HUES6 (cell line): Measurements from ENCODE around the gene GMEB2.
"Not testable (repeated sequence)": the region's sequence is repeated elsewhere in the genome, so short reads cannot be mapped to it uniquely, and the experiment has no call there.

Experiments used
- H3K27ac ChIP-seq: 2 replicates; pipeline ENCODE4 v1.7.0; 2013; ENCODE audit warnings: low read depth, mild to moderate bottlenecking, low read length, inconsistent platforms
- H3K27me3 ChIP-seq: 2 replicates; pipeline ENCODE4 v1.6.1; 2013; ENCODE audit warnings: low read length; ENCODE audit not compliant: control insufficient read depth, insufficient read depth
- H3K36me3 ChIP-seq: 2 replicates; pipeline ENCODE4 v1.6.1; 2013; ENCODE audit warnings: low read length; ENCODE audit not compliant: control insufficient read depth, insufficient read depth
- H3K4me1 ChIP-seq: 2 replicates; pipeline ENCODE4 v1.6.1; 2013; ENCODE audit warnings: low read length; ENCODE audit not compliant: control insufficient read depth, insufficient read depth
- H3K4me3 ChIP-seq: 2 replicates; pipeline ENCODE4 v1.5.1; 2013; ENCODE audit warnings: low read depth, low read length
- H3K9ac ChIP-seq: one replicate; pipeline ENCODE4 v1.6.1; 2013; ENCODE audit warnings: mild to moderate bottlenecking, low read length
- H3K9me3 ChIP-seq: 2 replicates; pipeline ENCODE4 v1.6.1; 2013; ENCODE audit warnings: low read depth, low read length; ENCODE audit not compliant: control insufficient read depth, insufficient read depth

Gene GMEB2

GRCh38 chr20:63626424-63627128 lies at the start of gene GMEB2:
TSS of gene GMEB2 (minus strand) at chr20:63627101. CDS start at chr20:63619397, 7,704 bp downstream.
- H3K9me3 ChIP-seq: no peaks in the 10 kb centered on the region
- peak within 1 kb of the TSS; percentile 94 for H3K9ac ChIP-seq

GRCh38 chr20:63675681-63676368 lies 48.9 kb upstream of the GMEB2 start:
- H3K4me3 ChIP-seq: no peak overlapping the region
- H3K9me3 ChIP-seq: no peaks in the 10 kb centered on the region
- no peak overlapping the region for H3K9ac ChIP-seq
- H3K27me3 ChIP-seq: no peaks in the 10 kb centered on the region
- H3K36me3 ChIP-seq: peaks cover 61% of the 10 kb centered on the region
- H3K27ac ChIP-seq: no peak overlapping the region
- no peaks in the 10 kb centered on the region for H3K4me1 ChIP-seq

More at GRCh38 chr20:63626424-63627128, at the start of gene GMEB2:
- H3K36me3 ChIP-seq: no peaks in the 10 kb centered on the region
- H3K4me1 ChIP-seq: peaks cover 9% of the 10 kb centered on the region; the same call in 1 of the 2 replicates
- H3K27ac ChIP-seq: peak within 1 kb of the TSS; percentile 96
- peak within 1 kb of the TSS; percentile 98 for H3K4me3 ChIP-seq
- H3K27me3 ChIP-seq: no peaks in the 10 kb centered on the region

DNA sequence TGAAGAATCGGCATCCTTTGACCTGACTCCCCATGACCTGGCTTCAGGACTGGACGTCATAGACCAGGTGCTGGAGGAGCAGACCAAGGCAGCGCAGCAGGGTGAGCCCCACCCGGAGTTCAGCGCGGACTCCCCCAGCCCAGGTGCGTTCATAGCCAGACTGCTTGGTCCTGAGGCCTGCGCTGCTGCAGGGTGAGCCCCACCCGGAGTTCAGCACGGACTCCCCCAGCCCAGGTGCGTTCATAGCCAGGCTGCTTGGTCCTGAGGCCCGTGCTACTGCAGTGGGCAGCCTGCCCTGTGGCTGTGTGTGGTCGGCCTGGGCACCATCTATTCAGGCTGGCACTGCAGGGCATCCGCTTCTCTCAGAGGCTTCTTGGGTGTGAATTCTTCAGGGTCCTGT lies 47.0 kb upstream of the GMEB2 start:
- Histone ChIP-seq H3K36me3 (peaks cover 60% of the 10 kb centered on the region), H3K4me3 (no peak overlapping the region), H3K9ac (no peak overlapping the region), H3K27me3 (no peaks in the 10 kb centered on the region), H3K9me3 (no peaks in the 10 kb centered on the region), H3K4me1 (no peaks in the 10 kb centered on the region), H3K27ac (no peak overlapping the region)

GRCh38 chr20:63672666-63673065 lies 45.8 kb upstream of the GMEB2 start:
- H3K27ac ChIP-seq: no peak overlapping the region
- H3K4me3 ChIP-seq: no peak overlapping the region
- H3K4me1 ChIP-seq: no peaks in the 10 kb centered on the region
- no peaks in the 10 kb centered on the region for H3K27me3 ChIP-seq
- H3K36me3 ChIP-seq: peaks cover 61% of the 10 kb centered on the region
- H3K9me3 ChIP-seq: no peaks in the 10 kb centered on the region
- H3K9ac ChIP-seq: no peak overlapping the region

GRCh38 chr20:63671695-63672094 lies 44.8 kb upstream of the GMEB2 start:
- H3K36me3 ChIP-seq: peaks cover 63% of the 10 kb centered on the region
- H3K9ac ChIP-seq, H3K4me1 ChIP-seq, H3K4me3 ChIP-seq, H3K27me3 ChIP-seq, H3K27ac ChIP-seq, H3K9me3 ChIP-seq: not testable (repeated sequence)

- no peak overlapping the region for H3K9ac ChIP-seq
- no peak overlapping the region for H3K4me3 ChIP-seq
- peaks cover 58% of the 10 kb centered on the region for H3K36me3 ChIP-seq
- no peaks in the 10 kb centered on the region for H3K4me1 ChIP-seq
- H3K27ac ChIP-seq: no peak overlapping the region
- H3K27me3 ChIP-seq: no peaks in the 10 kb centered on the region
- no peaks in the 10 kb centered on the region for H3K9me3 ChIP-seq
Measured at GRCh38 chr20:63668351-63668750, 41.5 kb upstream of the GMEB2 start.

DNA sequence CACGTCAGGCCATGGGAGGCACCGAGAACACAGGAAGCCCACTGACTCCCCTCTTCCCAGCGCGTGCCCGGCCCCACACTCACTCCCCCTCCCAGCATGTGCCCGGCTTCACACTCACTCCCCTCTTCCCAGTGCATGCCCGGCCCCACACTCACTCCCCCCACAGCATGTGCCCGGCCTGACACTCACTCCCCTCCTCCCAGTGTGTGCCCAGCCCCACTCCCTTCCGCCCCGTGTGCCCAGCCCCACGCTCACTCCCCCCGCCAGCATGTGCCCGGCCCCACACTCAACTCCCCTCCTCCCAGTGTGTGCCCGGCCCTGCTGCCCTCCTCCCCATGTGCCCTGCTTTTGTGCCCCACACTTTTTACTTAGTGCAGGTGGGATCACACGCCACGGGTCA lies 41.0 kb upstream of the GMEB2 start:
- Histone ChIP-seq H3K9ac (no peak overlapping the region), H3K9me3 (no peaks in the 10 kb centered on the region), H3K4me3 (no peak overlapping the region), H3K27me3 (no peaks in the 10 kb centered on the region), H3K4me1 (no peaks in the 10 kb centered on the region), H3K36me3 (peaks cover 62% of the 10 kb centered on the region), H3K27ac (no peak overlapping the region)

DNA sequence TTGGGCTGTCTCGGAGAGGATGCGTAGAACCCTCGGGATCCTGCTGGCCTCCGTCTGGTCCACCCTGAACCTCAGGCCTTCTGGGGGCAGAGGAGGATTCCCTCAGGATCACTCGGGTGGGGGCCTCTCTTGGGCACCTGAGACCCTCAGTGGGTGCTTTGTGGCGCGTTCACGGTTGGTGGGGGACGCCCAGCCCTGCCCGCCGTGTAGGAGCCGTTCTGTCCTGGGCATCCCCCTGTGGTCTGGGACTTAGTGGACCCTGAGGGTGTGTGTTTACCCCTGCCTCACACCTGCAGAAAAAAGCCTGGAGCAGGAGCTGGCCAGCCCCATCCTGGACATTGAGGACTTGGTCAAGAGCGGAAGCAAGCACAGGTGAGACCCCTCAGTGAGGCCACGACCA lies 38.8 kb upstream of the GMEB2 start:
- Histone ChIP-seq H3K36me3 (peaks cover 74% of the 10 kb centered on the region), H3K4me1 (no peaks in the 10 kb centered on the region), H3K27ac (no peak overlapping the region), H3K27me3 (no peaks in the 10 kb centered on the region), H3K9me3 (no peaks in the 10 kb centered on the region), H3K9ac (no peak overlapping the region), H3K4me3 (no peak overlapping the region)

DNA sequence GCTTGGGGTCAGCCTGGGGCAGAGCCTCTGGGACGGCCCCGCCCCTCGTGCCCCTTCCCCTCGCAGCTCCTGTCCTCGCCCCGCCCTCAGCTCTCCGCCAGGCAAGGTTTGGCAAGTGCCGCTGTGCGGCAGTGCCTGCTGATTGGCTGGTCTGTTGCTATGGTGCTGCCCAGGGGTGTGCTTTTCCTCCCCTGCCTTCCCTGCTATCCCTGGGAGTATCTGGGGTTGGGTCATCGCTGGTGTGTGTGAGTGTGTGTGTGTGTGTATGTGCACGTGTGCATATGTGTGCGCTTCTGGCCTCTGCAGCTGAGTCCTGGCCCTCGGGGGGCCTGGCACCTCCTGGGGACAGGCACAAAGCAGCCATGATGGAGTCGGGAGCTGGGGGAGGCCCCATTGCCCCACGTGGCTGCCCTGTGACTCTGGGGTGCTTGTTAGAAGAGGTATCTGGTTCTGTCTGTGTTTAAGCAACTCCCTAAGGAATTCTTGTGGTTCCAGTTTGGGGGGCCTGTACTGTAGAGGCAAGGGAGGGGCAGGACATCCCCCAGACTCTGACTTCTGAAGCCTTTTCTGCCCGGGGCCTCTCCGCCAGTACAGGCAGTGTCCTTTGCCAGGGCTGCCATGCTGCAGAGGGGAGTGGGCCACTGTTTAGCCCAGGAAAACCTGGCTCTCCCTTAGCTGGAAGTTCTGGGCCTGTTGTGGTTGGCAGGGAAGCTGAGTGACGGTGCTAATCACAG lies 38.1 kb upstream of the GMEB2 start:
- no peak overlapping the region for H3K27ac ChIP-seq
- H3K9ac ChIP-seq: no peak overlapping the region
- no peaks in the 10 kb centered on the region for H3K9me3 ChIP-seq
- no peaks in the 10 kb centered on the region for H3K27me3 ChIP-seq
- peaks cover 78% of the 10 kb centered on the region for H3K36me3 ChIP-seq
- no peak overlapping the region for H3K4me3 ChIP-seq
- H3K4me1 ChIP-seq: no peaks in the 10 kb centered on the region

GRCh38 chr20:63664143-63664851 lies 37.4 kb upstream of the GMEB2 start:
- H3K36me3 ChIP-seq: peaks cover 75% of the 10 kb centered on the region
- H3K4me1 ChIP-seq: peaks cover 1% of the 10 kb centered on the region
- H3K4me3 ChIP-seq: no peak overlapping the region
- no peak overlapping the region for H3K27ac ChIP-seq
- no peaks in the 10 kb centered on the region for H3K27me3 ChIP-seq
- no peaks in the 10 kb centered on the region for H3K9me3 ChIP-seq
- H3K9ac ChIP-seq: no peak overlapping the region
